PC-9 (cell line): ENCODE measurements around the gene GPR149.

Experiments used
- EZH2 ChIP-seq: fragments of 200-600 bp; sonication (generic); IDR thresholded peaks from 2 replicates; pipeline ENCODE4 v1.8.0; 2017; ENCODE audit warnings: antibody characterized with exemption, low read depth
- TF ChIP-seq, protein P1 (sequence below): fragments of 200-600 bp; sonication (generic); conservative IDR thresholded peaks from 2 replicates; pipeline ENCODE4 v1.6.1; 2017; ENCODE audit warnings: mixed run types, antibody characterized with exemption, mild to moderate bottlenecking, moderate library complexity

DNA sequence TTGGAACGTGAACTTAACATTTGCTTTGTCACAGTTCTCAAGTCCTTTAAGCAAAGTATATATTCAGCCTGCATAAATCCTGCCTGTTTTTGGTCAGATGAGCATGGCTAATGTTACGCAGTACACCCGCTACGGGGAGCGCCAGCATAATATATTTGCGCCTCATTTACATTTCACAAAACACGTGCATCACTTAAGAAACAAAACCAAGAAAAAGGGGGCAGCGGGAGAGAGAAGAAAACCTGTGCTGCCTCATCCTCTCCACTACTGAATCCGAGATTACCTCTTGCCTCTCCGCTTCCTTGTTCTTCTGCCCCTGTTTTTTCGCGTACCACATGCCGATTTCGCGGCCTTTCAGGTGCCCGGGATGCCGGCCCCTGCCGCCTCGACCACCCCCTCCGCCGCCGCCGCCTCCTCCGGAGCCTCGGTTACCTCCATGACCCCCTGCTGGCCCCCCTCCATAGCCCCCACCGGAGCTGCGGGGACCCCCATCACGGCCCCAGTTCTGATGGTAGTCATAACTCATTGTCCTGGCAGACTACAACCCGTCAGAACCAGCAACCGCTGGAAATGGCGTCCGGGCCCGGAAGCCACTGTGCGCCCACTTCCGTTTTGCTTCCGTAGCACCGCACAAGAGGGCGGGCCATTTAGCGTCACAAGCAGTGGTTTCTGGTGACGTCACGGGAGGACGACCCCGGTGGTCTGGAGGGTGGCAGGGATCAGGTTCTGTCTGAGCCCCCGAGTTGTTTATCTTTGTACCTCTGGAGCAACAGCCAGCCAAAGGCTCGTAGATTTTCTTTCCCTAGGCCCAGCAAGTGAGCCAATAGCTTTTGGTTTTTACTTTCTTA, 105.9 kb downstream of the GPR149 start, which contains the start of gene DHX36:
- TF ChIP-seq, protein P1, sequence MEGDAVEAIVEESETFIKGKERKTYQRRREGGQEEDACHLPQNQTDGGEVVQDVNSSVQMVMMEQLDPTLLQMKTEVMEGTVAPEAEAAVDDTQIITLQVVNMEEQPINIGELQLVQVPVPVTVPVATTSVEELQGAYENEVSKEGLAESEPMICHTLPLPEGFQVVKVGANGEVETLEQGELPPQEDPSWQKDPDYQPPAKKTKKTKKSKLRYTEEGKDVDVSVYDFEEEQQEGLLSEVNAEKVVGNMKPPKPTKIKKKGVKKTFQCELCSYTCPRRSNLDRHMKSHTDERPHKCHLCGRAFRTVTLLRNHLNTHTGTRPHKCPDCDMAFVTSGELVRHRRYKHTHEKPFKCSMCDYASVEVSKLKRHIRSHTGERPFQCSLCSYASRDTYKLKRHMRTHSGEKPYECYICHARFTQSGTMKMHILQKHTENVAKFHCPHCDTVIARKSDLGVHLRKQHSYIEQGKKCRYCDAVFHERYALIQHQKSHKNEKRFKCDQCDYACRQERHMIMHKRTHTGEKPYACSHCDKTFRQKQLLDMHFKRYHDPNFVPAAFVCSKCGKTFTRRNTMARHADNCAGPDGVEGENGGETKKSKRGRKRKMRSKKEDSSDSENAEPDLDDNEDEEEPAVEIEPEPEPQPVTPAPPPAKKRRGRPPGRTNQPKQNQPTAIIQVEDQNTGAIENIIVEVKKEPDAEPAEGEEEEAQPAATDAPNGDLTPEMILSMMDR: no peak; the same call in 1 of the 2 replicates
- no peak for TF ChIP-seq EZH2
